HG02943 (cell line): ENCODE results near the gene MOB3C.

Experiments
- ATAC-seq: cut with Tn5 transposase; IDR thresholded peaks from one replicate; pipeline ENCODE4 v1.9.1; 2021; ENCODE audit warnings: mild to moderate bottlenecking, low read depth, moderate library complexity; ENCODE audit not compliant: unreplicated experiment

Gene MOB3C

DNA sequence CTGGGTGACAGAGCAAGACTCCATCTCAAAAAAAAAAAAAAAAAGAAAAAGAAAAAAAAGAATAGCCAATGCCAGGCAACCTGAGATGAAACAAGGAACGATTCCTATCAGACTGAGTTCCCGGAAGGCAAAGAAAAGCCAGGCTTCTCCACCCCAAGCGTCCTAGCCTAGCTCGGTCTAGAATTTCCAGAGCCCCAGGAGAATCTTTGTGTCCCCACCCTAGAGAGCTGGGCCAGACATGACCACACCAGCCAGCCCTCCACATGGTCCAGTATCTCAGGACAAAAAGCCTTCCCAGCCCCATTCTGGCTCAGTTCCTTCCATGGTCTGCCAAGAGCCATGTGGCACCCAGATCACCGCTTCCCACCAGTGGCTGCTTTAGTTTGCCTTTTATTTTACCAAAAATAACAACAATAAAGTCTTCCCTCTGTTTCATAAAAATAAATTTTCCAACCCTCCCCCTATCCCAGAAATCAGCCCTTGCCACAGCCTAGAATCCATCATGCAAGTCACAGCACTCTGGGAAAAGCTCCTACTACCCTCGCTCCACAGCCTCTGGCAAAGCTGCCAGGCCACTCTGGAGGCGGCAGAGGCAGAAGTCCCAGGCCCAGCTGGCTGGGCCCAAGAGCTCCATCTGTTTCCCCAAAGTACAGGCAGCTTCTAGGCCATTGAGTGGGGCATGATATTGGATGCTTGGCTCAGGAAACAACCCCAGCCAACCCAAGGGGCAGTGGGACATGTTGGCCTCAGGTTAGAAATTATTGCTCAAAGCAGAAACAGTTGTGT, 9.1 kb downstream of the MOB3C start:
- no peak for ATAC-seq

DNA sequence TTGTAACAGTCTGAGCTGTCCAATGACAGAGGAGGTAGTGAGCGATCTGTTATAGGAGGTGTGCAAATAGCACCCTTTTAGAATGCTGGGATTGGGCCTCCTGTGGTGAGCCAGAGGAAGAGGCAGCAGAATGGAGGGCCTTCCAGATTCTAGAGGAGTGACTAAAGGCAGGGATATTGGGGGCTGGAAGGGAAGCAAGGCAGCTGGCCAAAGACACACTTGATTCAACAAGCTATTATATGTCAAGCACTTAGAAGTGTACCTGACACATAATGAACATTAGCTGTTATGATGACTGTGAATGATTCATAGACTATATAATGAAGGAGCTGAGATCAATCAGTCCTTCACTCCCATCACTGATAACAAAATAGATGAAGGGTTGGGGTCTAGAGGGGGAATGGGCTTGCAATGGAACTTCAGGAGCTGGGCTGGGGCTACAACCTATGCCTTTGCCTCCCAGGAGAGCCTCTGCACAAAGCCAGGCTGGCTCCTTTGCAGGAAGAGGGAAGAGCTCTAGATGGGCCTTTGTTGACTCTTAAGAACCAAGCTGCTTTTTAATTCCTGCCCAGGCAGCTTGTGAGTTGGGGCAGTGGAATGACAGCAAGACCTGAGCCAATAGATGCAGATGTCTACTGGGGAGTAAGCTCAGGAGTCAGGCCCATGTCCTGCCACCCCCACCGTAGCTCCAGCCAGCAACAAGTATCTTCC, 10.2 kb downstream of the MOB3C start:
- no peak for ATAC-seq

DNA sequence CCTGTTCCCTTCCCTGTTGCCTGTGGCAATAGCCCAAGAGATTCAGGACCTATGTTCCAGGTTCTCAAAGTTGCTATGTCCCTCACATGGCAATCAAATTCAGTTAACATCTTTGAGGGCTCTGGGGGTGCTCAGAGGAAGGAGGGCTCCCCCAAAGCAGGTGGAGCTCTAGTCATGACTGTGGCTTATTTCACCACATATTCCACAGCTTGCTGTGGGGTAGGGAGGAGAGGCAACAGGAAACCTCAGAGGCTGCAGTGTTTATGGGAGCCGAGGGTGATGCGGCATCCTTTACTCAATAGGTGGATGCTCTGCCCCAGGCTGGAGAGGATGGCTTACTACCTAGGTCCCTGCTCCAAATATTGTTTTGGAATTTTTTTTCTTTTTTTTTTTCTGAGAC, 11.4 kb downstream of the MOB3C start:
- ATAC-seq: no peak

DNA sequence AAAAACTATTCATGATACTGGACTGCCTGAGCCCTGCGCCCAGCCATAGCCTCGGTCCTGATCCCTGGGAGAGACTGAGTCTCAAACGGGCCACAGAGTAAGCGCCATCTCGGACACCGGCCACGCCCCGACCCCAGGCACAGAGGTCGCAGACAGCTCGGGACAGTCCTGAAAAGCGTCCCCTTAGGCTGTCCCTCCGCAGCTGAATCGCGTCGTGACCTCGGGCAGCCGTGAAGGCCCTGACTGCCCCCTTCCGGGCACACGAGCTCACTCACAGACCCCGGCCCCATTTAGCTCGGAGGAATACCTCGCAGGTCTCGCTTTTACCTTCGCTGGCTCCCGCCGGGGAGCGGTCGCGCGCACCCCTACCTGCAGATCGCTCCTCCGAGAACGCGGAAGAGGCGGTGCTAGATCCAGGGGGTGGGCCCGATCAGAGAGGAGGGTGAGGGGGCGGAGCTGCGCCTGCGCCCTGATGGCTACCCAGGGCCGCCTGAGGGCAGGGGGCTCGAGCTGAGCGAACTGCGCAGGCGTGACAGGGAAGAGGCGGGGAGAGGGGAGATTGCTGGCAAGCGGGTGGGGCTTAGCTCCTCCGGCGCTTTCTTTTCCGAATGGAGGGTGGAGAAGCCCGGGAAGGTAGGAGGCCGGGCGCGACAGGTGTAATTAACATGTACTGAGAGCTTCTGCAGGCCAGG, 12.6 kb downstream of the MOB3C start, which contains the start of gene MKNK1:
TSS of gene MKNK1 (minus strand) at position 411 of the 692 bp plus-strand sequence. CDS start 20,941 bp downstream, outside the sequence.
- ATAC-seq: peak; percentile 86

DNA sequence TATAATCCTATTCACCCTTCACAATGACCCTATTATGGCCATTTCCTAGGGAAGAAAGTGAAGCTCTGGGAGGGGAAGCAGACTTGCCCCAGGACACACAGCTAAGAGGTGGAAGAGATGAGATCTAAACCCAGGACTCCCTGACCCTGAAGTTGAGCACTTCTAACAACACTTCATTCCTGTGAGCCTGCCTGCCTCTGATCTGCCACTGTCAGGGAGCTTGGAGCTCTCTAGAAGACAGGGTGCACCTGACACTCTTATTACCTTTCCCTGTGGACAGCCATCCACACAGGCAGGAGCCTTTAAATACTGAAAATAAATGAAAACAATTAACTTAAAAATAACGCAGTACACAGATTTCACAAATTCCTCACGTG, 13.1 kb downstream of the MOB3C start:
- ATAC-seq: no peak

DNA sequence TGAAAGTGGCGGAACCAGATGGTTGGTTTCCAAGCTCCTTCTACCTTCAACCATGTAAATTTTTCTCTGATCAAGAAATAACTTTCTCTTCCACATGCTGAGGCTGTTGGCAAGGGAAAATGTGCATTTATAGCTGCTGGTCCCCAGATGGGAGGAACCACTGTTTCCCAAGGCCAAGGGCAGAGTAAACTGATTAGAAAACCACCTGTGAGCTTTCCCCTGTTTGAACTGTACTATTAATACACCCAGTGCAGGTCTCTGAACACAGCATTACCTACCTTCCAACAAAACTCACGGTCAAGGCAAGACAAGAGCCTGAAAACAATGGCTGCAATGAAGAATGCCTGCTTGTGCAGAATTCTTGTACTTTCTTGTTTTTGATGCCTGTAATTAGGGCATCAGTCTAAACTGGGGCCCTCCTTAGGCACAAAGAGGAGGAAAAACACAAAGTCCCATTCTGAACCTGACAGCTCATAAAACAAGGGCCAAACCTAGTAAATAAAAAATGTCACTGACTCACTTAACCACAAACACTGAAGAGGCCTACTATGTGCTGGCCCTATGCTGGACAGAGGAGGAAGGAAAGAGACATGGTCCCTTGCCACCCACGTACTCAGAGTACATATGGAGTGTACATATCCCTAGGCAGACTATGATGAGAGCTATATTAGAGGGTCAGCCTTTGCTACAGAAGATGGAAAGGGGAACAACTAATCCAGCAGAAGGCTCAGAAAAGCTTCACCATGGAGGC, 15.2 kb downstream of the MOB3C start:
- ATAC-seq: no peak

DNA sequence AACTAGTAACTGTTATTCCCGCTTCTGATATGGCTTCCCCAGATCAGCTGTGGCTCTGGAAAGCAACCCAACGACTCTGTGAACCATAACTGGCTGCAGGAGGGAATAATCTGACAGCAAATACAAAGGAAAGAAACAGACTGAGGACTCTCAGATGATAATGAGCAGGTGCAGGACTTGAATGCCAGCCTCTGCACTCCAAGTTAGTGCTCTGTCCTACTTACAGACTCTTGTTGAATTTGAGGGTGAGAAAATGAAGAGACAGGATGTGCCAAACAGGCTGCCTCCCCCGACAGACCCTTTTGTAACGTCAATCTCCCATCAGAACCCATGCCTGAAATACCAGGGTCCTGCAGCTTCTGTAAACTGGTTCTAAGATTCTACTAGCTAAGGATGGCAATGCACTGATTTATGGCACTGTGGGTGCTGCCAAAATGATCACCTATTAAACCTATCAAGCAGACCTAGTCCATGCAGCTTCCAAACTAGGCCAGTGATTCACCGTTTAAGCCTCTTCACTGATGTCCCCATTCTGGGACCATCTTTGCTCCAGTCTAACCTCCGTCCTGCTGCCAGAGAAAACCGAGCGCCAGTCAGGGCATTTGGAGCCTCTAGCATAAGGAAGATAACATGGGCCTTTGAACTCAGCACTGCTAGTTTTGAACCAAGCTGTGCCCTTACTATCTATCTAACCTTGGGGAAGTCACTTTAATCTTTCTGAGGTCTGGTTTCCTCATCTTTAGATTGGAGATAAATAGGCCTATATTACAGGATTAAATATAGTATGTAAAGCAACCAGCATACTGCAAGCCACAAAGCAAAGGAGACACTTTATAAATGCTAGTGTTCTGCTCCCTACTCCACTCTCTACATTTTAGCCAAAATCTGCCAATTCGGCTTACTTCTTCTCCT, 17.3 kb downstream of the MOB3C start:
- no peak for ATAC-seq

DNA sequence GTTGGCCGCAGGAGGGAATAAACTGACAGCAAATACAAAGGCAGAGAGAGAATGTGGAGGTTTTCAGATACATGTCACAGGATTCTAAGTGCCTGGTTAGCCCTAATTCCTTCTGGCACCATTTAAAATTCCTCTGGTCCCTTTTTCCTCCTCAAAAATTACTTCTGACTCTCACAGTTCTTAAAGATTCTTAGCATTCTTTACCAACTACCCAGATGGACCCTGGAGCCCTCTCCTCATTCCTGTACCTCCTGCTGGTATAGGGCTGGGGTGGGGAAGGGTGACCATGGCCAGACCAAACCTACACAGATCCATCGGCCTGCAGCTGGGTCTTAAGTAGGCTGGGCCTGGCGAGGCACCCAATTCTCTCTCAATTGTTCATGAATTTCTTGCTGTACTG, 19.8 kb downstream of the MOB3C start:
- ATAC-seq: no peak

DNA sequence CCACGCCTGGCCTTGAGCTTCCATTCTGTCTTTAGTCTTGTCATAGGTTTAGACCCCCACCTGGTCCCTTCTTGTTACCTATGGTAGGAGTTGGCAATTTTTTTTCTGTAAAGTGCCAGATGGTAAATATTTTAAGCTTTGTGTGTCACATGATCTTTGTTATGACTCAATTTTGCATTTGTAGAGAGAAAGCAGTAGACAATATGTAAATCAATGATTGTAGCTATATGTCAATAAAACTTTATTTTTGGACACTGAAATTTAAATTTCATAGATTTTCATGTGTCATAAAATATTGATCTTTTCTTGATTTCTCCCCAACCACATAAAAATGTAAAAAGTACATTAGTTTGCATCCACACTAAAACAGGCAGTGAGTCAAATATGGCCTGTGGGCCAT, 20.6 kb downstream of the MOB3C start:
- ATAC-seq: no peak

DNA sequence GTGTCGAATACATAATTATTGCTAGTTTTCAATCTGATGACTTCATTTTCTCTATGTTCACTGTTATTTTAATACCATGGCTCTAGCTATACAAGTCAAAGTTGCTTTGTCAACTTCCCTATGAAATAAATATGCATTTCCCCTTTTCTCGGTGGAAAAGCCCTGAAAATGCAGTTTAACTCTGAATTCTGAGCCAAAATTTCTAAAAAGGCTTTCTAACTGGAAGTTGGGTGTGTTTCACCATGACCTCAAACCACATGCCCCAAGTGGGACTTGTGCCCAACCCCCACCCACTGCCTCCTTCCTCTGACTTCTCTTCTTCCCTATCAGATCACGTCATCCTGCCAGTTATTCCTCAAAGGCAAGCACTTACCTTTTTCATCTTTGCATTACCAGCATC, 21.5 kb downstream of the MOB3C start:
- no peak for ATAC-seq

DNA sequence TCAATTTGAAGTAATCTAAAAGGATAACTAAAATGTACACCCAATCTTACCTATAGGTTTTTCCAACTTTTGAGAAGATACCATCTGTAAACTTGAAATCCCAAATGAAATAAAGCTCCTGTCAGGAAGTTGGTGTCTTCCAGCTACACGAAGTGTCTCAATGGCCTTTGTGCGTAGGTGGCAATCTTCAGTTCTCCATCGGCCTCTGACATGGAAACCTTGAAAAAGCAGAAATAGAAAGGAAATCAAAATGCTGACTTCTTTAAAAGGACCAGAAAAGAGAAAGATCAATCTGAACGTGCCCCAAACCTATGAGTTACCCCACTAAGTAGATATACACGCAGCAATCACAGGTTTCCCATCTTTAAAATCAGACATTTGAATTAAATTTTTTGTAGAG, 22.5 kb downstream of the MOB3C start:
- no peak for ATAC-seq

DNA sequence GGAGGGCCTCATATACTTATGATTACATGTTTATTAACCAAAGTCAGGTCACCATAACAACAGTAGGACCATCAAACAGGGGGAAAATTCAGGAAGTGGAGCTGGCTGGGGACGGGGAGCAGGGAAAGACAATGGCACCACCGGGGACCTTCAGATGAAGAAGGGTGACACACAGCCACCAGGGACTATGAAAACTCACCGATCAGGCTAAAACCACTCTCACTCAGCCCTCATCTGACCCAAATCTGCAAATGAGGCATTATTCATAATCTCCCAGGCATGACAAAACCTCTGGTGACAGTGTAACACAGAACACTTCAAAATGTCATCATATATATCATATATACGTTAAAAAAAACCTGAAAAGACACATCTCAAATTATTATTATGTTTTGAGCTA, 23.8 kb downstream of the MOB3C start:
- no peak for ATAC-seq

DNA sequence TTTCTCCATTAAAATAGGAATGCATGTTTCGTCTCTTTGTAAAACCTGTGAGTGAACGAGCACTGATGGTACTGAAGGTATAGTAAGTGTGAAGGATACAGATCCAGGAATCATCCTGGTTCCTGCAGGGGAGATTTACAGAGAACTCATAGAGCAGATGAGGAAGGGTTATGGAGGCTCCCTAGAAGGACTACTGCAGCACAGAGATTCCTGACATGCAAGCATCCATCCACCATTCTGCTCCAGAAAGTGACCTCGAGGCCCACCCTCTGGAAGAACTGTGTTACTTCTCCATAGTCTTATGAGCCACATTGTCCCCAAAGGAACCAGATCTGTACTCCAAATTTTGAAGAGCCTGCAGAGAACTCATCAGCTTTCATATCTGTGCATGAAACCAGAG, 27.1 kb downstream of the MOB3C start:
- ATAC-seq: no peak

DNA sequence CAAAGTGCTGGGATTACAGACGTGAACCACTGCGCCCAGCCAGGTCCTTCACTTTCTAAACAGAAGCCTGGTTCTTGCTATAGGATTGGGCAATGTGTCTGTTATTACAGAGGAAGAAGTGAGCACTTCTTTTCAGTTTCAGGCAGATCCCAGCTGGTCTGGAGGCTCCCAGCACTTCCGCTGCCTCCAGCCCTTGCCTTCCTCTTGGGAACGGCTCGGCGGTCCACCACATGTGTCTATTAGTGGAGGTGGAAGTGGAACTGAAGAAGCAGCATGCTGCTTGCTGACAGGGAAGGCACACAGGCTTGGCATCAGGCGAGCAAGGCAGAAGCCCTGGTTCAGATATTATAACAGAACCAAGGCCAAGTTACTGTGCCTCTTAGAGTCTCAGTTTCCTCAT, 29.5 kb downstream of the MOB3C start:
- ATAC-seq: no peak

DNA sequence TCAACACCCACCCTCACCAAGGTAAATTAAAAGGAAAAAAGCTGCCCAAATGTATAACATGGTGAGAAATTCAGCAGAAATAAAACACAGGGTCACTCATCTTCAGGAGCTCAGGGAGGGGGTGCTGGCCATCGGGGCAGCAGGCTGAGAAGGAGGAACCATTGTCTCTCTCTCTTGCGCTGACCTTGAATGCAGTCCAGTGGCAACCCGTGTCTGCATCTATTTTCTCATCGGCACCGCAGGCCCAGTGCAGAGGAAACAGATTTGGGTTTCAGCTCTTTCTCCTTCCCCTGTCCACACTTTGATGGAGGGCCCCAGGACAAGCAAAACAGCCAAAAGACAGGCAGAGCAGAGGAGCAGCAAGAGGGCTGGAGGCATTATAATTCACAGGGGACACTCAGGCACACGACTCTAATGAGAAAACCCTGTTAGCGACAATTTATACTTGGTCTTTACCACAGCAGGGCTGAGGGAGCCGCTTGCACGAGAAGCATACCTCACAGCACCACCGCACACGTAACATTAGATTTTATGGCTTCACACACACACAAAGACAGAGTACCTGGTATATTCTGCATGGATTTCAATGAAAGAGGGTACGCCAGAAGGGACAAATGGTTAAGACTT, 31.2 kb downstream of the MOB3C start:
- no peak for ATAC-seq

DNA sequence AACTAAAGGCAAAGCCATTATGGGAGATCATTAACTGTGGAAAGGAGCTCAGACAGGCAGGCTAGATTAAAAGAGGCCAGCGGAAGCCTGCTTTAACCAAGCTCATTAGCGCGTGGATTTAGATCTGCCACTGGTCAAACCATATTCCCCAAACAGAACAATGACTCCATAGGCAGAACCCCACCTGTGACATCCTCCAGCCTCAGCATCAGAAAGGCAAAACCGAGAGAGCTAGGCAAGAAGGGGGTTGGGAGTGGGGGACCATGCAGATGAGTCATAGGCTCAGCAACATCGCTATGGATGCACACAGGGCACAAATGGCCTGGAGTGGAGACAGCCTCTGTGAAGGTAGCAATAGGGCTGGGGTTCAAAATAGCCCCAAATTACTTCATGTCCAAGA, 33.1 kb downstream of the MOB3C start:
- ATAC-seq: no peak

DNA sequence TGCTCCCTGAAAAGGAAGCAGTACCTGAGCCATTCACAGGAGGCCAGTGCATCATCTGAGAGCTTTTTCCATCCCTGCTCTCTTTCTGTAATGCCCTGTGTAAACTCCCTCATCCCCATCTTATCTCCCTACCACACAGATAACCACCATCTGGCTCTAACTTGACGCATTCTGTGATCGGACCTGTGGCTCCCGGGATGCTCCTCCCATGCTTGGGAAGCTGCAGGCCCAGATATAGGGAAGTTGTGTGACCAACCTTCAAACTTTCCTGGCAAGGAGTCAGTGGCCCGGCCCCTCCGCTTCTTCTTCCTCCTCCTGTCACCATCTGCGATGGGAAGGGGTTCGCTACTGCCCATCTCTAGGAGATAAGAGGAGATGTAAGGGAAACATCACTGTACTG, 33.6 kb downstream of the MOB3C start:
- no peak for ATAC-seq

DNA sequence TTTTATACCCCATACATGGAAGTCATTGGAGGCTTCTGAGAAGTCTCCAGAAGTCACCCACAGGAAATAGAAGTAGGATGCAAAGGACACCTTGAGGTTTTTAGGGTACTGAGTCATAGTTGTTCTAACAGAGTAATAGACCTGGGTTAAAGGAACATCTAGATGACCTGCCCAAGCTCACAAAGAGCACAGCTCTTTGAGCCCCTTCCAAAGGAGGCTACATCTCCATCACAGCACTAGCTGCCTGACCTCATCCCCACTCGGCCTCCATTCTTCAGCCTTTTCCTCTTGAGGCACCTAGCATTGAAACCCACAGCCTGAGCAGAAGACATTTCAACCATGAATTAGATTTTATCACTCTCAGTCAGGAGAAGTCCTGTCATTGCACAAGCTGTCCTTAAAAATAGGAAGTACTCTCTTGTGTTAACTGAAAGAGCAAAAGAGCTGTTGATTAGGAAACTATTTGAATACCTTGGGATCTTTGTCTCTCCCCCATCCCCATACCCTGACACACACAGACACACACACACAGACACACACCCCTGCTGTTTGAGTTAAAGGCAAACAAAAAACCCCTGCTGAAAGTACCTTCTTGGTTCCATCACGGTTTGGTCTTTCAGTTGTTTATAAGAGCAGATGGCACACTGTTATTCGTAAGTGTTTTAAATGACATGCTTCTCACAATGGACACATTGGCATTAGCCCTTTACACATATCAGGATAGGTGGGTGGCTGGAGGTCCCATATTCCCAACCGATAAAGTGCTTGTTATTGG, 34.7 kb downstream of the MOB3C start:
- ATAC-seq: no peak
